HG02884 (cell line): Measurements from ENCODE around the gene UPK1A.
"Not testable (repeated sequence)": the region's sequence is repeated elsewhere in the genome, so short reads cannot be mapped to it uniquely, and the experiment has no call there.

Experiments
- ATAC-seq: cut with Tn5 transposase; IDR thresholded peaks from one replicate; pipeline ENCODE4 v1.9.1; 2021; ENCODE audit warnings: mild to moderate bottlenecking, moderate library complexity; ENCODE audit not compliant: unreplicated experiment

UPK1A gene

DNA sequence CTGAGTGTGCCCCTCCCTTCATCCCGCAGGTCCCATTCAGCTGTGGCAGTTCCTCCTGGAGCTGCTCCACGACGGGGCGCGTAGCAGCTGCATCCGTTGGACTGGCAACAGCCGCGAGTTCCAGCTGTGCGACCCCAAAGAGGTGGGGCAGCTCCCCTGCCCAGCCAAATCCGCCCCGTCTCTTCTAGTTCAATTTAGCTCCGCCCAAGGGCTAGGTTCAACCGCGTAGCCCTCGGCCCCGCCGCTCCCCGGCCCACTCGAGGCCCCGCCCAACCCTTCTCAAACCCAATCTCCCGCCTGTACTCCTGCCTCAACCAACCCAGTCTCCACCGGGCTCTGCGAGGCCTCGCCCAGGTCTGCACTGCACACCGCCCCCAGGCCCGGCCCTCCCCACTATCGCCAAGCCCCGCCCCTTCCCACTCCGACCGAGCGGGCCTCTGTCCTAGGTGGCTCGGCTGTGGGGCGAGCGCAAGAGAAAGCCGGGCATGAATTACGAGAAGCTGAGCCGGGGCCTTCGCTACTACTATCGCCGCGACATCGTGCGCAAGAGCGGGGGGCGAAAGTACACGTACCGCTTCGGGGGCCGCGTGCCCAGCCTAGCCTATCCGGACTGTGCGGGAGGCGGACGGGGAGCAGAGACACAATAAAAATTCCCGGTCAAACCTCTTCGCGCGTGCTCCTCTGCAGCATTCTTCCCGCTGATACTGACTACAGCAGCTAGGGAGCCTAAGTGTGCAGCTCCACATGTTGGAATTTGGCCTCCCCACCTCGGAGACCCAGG lies 21.9 kb upstream of the UPK1A start:
- peak; percentile 67 for ATAC-seq

DNA sequence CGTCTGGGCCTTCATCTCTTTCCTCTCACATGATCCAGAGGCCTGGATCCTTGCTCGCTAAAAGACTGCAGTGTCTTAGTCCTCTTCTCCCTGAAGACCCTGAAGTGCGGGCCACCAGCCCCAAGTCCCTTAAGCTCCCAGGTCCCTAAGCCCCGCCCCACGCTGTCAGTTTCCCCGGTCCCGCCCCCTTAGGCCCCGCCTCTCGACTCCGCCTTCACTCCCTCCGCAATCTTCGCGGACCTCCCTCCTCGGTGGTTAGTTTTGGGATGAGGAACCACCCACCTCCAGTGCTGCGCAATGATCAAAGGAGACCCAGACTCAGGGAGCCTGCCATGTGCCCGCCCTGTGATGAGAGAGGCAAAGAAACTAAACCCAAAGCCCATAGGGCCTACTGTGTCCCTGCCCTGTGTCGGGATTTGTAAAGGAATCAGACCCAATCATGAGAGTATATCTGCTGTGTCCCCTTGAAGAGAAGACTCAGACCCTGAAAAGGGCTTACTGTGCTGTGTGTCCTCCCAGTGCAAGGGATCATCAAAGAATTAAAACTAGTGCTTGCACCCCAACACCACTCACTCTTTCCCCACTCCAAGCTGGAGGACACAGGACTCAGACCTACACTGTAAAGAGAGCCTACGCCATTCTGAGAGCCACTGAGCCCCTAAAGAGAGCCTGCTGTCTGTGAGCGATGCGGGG lies 21.2 kb upstream of the UPK1A start:
- ATAC-seq = no peak

DNA sequence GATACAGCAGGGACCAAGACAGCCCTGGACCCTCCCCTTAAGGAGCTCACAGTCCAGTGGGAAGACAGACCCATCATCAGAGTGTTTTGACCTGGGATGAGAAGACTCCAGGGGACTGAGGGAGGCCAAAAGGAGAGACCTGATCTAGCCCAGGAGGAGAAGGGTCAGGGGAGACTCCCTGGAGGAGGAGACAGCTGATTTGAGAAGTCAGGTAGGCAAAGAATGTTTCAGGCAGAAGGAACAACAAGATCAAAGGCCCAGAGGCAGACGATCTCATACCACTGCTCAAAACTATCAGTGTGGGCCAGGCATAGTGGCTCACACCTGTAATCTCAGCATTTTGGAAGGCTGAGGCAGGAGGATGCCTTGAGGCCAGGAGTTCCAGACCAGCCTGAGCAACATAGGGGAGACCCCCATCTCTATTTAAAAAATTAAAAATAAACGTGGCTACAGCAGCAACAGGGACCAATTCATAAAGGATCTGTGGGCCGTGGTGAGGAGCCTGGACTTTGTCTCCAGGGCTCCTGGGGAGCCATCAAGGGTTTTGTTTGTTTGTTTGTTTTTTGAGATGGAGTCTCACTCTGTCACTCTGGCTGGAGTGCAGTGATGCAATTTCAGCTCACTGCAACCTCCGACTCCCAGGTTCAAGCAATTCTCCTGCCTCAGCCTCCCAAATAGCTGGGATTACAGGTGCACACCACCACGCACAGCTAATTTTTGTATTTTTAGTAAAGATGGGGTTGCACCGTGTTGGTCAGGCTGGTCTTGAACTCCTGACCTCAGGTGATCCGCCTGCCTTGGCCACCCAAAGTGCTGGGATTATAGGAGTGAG lies 20.4 kb upstream of the UPK1A start:
- ATAC-seq = no peak

DNA sequence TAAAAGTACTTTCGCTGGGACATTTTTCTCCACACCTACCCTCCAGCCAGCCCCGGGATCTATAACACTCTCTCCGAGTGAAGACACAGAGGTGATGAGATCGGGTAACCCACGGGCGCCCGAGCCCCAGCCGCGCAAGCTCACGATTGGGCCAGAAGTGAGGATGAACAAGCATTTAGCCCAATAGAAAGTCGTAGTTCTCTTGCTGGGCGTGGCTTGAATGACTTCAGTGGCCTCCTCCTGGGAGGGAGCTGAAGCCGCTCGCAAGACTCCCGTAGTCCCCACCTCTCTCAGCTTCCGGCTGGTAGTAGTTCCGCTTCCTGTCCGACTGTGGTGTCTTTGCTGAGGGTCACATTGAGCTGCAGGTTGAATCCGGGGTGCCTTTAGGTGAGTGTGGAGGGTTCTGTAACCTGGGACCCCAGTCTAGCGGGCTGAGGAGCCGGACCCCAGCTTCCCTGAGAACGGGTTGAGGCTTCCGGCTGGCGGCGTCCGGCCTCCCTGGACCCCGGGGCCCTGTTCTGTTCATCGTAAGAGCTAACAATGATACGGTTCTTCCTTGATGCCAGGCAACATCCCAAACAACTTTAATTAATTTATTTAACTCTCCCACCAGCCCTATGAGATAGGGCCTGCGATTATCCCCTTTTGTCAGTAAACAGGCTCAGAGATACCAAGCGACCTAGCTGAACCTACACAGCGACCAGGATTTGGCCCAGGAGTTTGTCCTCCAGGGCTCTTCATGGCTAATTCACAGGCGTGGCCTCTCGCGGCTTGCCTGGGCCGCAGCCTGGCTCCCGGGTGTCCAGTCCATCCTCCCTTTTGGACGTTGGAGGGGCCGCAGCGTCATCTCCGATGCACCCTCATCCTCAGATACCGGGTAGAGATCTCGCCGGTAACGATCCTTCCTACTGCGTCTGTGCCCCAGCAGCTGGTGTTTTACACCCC lies 18.0 kb upstream of the UPK1A start, which contains the start of gene COX6B1:
Gene COX6B1, plus strand, starts transcription at position 307 of the 945 bp plus-strand sequence. CDS start 2,921 bp downstream, outside the sequence.
- ATAC-seq = peak; percentile 50

DNA sequence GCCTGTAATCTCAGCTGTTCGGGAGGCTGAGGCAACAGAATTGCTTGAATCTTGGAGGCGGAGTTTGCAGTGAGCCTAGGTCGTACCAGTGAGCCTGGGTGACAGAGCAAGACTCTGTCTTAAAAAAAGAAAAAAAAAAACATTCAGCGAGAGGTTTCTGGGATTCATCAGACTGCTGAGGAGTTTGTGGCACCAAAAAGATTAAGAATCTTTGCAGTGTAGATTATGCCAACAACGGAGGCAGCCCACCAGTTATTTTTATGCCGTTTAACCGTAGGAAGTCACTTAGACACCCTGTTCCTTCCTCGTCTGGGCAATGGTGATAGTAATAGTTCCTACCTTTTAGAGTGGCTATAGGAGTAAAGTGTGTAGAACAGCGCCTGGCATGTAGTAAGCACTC lies 15.7 kb upstream of the UPK1A start:
- ATAC-seq = no peak

DNA sequence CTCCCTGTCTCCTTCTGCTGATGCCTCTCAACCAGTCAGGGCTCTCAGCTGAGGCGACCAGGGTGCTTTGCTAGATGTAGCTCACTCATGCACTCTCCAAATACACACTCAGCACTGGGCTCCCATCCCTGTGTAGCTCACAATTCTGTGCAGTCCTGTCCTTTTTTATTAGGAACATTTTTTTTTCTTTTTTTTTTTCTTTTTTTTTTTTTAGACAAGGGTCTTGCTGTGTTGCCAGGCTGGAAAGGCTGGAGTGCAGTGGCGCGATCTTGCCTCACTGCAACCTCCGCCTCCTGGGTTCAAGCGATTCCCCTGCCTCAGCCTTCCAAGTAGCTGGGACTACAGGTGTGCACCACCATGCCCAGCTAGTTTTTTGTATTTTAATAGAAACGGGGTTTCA lies 11.5 kb upstream of the UPK1A start:
- not testable (repeated sequence) for ATAC-seq

DNA sequence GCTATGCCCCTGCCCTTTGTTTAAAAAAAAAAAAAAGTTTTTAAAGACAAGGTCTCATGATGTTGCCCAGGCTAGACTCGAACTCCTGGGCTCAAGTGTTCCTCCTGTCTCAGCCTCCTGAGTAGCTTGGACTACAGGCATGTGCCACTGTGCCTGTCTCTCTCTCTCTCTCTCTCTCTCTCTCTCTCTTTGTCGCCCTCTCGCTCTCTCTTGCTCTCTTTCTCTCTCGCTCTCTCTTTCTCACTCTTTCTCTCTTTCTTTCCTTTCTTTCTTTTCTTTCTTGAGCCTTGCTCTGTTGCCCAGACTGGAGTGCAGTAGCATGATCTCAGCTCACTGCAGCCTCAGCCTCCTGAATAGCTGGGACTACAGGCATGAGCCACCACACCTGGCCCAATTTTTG lies 10.7 kb upstream of the UPK1A start:
- ATAC-seq = no peak

DNA sequence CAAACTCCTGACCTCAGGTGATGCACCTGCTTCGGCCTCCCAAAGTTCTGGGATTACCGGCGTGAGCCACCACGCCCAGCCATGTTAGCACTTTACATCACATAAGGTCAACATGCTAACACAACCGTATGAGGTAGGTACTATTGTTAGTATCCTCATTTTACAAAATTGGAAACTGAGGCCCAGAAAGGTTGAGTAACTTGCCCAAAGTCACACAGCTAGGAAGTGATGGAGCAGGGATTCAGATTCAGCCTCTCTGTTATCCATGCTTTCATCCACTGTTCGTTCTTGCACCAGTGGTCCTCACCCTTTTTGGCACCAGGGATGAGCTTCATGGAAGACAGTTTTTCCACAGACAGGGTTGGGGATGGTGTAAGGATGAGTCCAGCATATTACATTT lies 9.6 kb upstream of the UPK1A start:
- ATAC-seq = no peak

DNA sequence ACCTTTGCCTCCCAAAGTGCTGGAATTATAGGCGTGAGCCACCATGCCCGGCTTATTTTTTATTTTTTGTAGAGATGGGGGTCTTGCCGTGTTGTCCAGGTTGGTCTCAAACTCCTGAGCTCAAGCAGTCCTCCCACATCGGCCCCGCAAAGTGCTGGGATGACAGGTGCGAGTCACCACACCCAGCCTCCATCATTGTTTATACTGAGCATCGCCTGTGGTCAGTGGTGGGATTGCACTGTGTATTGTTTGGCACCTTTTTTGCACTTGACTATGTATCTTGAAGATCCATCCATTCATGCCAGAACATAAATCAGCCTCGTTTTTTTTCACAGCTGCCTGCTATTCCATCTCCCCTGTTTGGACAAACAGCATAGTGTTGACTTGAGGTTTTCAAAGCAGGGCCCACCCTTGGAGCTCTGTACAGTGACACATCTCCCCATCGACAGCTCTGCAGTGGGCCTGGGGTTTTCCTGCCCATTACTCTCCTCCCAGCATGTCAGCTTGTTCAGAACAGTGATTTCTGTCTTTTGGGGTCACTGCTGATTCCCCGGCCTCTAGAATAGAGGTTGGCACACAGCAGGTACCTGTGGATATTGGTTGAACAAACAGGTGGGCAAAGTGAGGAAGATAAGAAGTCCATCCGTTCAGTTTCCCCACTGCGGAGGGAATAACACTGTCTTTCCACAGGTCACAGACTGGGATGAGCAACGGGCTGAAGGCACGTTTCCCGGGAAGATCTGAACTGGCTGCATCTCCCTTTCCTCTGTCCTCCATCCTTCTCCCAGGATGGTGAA lies 8.2 kb upstream of the UPK1A start:
- no peak for ATAC-seq

DNA sequence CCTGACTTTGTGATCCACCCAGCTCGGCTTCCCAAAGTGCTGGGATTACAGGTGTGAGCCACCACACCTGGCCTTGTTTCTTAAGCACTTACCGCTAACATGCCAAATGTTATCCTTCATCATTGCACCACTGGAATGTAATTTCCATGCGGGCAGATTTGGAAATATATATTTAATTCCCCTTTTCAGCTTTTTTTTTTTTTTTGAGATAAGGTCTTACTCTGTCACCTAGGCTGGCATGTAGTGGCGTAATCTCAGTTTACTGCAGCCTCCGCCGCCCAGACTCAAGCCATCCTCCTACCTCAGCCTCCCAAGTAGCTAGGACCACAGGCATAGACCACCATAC lies 4.3 kb upstream of the UPK1A start:
- no peak for ATAC-seq

DNA sequence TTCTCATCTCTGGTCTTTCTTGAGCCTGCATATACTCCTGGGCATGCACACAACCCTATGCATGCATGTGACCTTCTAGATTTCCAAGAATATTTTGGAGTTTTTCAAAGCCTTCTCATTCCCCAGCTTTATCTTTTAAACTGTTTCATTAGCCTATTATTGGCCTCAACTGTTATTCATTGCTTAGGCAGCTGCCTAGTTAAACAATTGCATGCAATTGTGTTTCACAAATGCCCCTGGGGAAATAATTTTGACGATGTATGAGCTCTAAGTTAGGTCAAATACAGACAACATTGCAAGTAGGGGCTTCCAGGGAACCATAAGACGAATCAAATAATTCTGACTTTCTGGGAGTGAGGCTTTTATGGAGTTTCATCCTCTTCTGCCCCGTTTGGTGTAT lies 2.3 kb upstream of the UPK1A start:
- no peak for ATAC-seq

DNA sequence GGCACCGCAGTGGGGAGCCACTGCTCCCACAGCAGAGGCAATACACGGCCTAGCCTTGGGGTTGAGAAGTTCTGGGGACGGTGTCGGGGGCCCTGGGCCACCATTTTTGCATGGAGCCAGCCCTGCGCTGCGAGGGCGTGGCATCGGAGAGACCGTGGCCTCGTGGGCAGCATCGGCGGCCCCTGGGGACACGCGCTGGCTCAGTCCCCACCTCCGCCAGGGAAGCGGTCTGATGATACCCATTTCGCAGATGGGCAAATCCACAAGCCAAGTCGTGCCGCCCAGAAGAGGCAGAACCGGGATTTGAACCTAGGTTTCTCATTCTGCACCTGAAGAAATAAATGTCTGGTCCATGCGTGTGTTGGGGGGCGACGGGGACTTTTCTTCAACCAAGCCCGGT lies 1.2 kb upstream of the UPK1A start:
- ATAC-seq = no peak

DNA sequence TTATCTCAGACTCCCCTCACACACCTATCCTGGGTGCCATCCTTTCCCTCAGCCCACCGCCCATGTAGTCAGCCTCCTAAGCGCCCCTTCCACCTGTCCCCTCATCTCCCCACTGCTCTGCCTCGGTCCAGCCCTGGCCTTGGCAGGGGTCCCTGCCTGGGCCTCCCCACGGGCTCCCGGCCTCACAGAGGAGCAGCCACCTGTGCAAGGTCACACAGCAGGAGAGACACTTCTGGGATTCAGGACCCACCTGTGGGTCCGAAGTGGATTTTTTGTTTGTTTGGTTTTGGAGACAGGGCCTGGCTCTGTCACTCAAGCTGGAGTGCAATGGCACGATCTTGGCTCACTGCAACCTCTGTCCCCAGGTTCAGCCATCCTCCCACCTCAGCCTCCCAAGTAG lies 713 bp upstream of the UPK1A start:
- no peak for ATAC-seq

DNA sequence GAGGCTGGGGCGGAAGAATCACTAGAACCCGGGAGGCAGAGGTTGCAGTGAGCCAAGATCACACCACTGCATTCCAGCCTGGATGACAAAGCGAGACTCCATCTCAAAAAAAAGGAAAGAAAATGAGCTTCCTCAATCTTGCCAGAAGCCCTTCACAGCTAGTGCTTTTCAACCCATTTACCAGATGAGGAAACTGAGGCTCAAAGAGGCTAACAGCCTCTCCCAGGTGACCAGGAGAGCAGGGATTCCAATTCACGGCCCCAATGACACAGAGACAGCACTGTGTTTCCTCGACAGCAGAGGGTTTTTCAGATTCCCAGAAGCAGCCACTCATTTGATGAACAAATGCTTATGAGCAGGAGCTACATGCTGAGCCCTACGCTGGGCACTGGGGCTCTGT lies 3.2 kb downstream of the UPK1A start:
- no peak for ATAC-seq

DNA sequence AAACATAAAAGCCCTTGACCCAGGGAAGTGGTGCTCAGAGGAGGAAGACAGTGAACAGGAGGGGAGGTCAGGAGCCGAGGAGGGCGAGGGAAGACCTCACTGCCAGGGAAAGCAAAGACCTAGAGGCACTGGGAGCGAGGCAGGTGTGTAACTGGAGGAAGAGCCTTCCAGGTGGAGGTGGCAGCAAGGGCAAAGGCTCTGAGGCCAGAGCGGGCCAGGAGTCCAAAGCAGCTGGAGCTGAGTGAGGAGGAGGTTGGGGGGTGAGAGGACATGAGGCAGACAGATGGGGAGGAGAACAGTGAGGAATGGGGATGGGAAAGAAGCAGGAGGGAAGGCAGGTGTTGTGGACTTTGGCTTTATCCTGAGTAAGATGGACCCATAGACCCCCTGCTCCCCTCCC lies 3.7 kb downstream of the UPK1A start:
- ATAC-seq = no peak

DNA sequence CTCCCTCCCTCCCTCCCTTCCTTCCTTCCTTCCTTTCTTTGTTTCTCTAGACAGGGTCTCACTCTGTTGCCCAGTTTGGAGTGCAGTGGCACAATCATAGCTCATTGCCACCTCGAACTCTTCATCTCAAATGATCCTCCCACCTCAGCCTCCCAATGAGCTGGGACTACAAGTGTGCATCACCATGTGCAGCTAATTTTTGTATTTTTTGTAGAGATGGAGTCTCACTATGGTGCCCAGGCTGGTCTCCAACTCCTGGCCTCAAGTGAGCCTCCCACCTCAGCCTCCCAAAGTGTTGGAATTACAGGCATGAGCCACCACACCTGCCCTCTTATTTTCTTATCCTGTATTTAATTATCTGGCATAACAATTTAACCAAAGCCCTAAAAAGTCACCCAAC lies 4.4 kb downstream of the UPK1A start:
- no peak for ATAC-seq

DNA sequence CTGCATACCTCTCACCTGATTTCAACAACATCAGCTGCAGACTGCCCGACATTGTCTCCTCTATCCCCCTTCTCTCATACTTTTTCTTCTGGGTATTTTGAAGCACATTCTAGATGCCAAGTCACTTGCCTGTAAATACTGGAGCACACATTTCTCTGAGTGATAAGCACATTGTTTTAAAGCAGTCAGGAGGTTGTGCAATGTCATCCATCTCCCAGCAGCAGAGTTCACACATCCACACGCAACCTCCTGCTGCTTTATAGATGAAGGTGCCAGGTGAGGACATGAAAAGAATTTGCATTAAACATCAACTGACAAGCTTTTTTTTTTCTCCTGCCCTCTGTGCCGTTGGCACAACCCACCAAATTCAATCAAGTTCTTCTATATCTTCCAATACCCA lies 5.5 kb downstream of the UPK1A start:
- ATAC-seq = no peak

DNA sequence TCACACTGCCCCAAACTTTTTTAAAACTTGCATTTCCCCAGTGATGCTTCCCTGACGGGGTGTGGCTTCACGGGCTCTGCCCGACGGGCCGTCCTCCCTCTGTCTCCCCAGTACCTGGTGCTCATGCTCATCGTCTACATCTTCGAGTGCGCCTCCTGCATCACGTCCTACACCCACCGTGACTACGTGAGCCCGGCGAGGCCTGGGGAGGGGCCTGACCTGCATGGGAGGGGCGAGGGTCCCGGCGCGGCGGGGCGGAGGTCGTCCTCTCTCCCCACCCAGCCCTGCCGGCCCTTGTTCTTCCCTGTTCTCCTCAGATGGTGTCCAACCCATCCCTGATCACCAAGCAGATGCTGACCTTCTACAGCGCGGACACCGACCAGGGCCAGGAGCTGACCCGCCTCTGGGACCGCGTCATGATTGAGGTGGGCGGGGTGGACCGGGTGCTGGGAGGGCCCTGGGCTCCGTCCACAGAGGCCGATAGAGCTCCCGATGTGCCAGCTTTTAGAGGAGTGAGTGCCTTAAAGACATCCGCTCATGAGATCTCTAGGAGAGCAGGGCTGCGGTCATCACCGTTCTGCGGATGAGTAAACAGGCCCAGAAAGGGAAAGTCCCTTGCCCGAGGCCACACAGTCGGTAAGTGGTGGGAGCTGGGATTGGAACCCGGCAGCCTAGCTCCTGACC lies 6.9 kb downstream of the UPK1A start:
- no peak for ATAC-seq

DNA sequence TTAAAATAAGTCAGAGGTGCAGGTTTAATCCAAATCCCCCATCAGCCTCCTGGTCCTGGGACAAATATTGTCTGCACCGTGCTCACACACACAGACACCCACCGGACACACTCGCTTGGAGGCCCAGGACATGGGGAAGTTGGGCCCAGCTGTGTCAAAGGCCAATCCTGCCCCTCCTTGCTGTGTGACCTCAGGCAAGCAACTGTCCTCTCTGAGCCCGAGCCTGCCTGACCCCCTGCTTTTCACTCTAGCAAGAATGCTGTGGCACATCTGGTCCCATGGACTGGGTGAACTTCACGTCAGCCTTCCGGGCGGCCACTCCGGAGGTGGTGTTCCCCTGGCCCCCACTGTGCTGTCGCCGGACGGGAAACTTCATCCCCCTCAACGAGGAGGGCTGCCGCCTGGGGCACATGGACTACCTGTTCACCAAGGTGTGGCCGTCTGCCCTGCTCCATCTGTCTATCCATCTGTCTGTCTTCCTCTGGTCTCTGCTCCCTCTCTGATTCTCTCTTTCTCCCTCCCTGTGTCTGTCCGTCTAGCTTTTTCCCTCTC lies 9.3 kb downstream of the UPK1A start:
- ATAC-seq = no peak
